HG03103 (cell line): ENCODE results near the gene SEC24B.
"Not testable (repeated sequence)": the region's sequence is repeated elsewhere in the genome, so short reads cannot be mapped to it uniquely, and the experiment has no call there.

Experiments used
- ATAC-seq: cut with Tn5 transposase; IDR thresholded peaks from one replicate; pipeline ENCODE4 v1.9.1; 2021; ENCODE audit warnings: low read depth; ENCODE audit not compliant: unreplicated experiment

SEC24B gene

GRCh38 chr4:109574443-109574850 is 140.8 kb downstream of the SEC24B start:
- no peak for ATAC-seq

GRCh38 chr4:109574931-109575804 is 141.6 kb downstream of the SEC24B start:
- ATAC-seq, result no peak

- no peak for ATAC-seq
These were observed 142.8 kb downstream of the SEC24B start for GRCh38 chr4:109576462-109576861.

- no peak for ATAC-seq
These were observed 145.2 kb downstream of the SEC24B start for GRCh38 chr4:109578846-109579245.

GRCh38 chr4:109579997-109580396 is 146.4 kb downstream of the SEC24B start:
- not testable (repeated sequence) for ATAC-seq

- peak; percentile 98 for ATAC-seq
These were observed 154.6 kb downstream of the SEC24B start for GRCh38 chr4:109588176-109588575.

- ATAC-seq, result no peak
These were observed 155.5 kb downstream of the SEC24B start for GRCh38 chr4:109589119-109589518.

- no peak for ATAC-seq
These were observed 156.0 kb downstream of the SEC24B start for GRCh38 chr4:109589605-109590004.
